GM21528 (cell line): ENCODE measurements around the gene EPB41.

Source experiments
- ATAC-seq: cut with Tn5 transposase; IDR thresholded peaks from one replicate; pipeline ENCODE4 v1.9.1; 2021; ENCODE audit warnings: mild to moderate bottlenecking, moderate library complexity; ENCODE audit not compliant: unreplicated experiment, low FRiP score

The EPB41 gene

DNA sequence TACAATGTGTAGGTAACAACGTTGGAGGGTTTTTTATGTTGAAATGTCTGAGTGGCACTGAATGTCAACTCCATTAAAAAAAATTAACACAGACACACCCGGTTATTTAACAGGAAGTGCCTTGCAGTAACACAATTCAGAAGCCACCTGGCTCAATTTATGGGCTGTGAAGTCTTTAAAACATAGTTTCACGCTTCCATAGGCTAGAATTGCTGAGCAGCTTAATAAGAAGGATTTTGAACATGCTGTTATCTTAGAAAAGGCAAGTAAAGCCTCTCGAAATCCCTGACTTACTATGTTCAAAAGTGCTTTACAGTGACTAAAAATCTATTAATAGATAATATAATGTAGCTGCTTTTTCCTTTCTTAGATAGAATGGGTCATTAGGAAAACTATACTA, 247.7 kb downstream of the EPB41 start:
- ATAC-seq = no peak

DNA sequence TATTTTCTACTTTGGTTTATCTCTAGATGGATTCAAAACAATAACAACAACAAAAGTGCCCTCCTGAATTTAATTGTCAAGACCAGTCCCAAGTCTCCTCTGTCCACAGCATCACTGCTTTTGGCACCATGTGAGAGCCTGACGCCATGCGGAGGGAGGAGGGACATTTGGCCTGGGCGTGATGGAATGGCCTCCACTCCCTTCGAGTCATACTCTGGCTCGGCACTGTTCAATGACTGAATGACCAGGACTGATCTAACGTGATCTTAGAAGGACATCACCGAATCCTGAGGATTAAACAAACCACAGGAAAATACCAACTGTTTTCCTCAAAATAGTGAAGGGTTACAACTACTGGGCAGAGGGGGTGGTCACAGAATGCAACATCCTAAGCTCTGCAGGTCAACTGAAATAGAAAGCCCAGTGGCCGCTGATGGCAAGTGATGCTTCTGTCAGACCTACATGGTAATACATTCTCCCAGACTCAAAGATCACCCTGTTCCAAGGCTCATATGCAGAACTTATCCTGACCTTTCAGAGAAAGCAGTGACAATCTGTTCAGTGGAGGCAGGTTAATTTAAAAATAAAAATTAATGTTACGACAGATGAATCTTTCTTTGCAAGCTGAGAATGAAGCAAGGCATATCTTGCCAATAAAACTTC, 248.2 kb downstream of the EPB41 start:
- ATAC-seq = no peak

DNA sequence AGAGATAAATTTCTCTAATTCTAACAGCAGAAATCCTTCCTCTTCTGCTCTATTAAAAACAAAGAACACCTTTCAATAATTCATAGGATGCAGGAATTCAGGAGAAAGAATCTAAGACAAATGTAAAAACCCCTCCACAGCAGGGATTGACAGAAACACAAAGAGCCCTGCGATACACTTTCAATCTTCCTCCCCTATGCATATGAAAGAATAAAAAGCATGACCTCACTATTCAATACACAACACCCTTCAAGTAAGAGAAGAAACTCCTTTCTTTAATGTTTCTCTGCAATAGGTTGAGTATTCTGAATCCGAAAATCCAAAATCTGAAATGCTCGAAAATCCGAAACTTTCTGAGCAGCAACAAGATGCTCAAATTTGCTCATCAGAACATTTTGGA, 250.2 kb downstream of the EPB41 start:
- ATAC-seq = no peak

DNA sequence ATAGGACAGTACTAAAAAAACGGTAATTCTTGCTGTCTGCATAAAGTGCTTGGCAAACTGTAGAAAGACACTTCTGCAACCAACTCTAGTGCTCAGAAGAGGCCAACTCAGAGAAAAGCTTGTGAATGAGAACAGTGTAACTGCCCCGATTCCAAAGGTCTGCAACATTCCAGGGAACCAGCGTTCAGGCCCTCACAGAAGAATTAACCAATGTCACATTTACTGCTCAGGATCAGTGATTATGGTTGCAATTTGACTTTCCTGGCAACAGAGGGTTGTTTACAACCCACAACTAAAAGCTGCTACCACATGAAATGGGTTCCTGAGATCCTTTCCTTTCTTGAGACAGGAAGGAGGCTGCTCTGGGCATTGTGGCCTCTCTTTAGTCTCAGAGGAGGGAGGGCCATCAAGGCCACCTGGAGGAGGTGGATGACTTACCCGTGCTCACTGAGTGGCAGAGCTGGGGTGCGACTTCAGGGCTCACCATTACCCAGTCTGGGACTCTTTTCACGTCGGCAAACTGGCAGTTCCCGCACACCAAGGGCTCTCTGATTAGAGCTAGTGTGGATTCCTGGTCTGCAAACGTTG, 252.0 kb downstream of the EPB41 start:
- ATAC-seq = no peak

DNA sequence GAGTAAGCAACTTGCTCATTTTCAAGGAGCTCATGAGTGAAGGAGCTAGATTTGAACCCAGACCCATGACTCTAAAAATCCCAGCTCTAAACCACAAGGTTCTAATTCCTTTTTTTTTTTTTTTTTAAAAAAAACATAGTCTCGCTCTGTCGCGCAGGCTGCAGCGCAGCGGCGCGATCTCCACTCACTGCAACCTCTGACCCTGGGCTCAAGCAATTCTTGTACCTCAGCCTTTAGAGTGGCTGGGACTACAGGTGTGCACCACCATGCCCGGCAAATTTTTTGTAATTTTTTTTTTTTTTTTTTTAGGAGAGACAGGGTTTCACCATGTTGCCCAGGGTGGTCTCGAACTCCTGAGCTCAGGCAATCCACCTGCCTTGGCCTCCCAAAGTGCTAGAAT, 253.5 kb downstream of the EPB41 start:
- no peak for ATAC-seq
